ENCODE results near the gene MTOR. TPM values are rescaled to one million over a fixed set of nuclear protein-coding genes. Genes with fewer than 3 reads are reported as not detected.

MTOR gene
- total RNA-seq, 4 donors from 2014 or later = 32.9 to 43.7 (median 39.3) TPM

DNA sequence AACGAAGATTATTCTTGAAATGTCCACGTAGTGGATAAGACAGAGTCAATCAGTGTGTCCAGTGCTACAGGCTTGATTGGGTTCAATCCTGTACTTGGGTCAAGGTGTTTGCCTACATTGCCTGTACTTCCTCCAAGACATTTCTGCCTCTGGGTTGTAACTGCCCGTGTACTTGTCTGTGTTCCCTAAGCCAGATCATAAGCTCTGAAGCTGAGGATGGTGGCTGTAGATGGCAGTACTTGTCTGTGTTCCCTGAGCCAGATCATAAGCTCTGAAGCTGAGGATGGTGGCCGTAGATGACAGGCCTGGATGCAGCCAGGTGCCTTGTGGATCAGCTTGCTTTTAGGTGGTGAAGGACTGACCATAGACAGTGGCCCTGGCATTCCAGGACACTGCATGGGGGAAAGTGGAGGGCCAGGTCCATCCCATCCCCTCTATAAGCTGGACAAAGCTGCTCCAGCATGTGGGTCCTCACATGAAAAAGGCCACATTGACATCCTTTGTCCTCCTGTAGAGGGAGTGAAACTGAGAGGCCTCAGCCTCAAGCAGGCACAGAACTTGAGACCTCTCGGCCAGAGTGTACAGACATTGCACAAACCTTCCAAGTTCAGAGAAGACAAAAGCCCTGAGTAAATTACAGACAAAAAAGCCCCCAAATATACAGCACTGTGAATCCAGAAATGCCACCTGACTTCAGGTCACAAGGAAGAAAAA lies 200.5 kb downstream of the MTOR start:
- peaks cover 28% of the 10 kb centered on the region for H3K36me3 ChIP-seq
- peaks cover 30% of the 10 kb centered on the region for H3K4me1 ChIP-seq
- no peak for DNase-seq (ENCODE audit: low spot score in 2 of 2)
- no peak for TF ChIP-seq EP300 (IDR thresholded peaks at IDR 0.05)
- no peak for TF ChIP-seq POLR2AphosphoS5 (IDR thresholded peaks at IDR 0.05)
- TF ChIP-seq, protein P1, sequence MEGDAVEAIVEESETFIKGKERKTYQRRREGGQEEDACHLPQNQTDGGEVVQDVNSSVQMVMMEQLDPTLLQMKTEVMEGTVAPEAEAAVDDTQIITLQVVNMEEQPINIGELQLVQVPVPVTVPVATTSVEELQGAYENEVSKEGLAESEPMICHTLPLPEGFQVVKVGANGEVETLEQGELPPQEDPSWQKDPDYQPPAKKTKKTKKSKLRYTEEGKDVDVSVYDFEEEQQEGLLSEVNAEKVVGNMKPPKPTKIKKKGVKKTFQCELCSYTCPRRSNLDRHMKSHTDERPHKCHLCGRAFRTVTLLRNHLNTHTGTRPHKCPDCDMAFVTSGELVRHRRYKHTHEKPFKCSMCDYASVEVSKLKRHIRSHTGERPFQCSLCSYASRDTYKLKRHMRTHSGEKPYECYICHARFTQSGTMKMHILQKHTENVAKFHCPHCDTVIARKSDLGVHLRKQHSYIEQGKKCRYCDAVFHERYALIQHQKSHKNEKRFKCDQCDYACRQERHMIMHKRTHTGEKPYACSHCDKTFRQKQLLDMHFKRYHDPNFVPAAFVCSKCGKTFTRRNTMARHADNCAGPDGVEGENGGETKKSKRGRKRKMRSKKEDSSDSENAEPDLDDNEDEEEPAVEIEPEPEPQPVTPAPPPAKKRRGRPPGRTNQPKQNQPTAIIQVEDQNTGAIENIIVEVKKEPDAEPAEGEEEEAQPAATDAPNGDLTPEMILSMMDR (IDR thresholded peaks at IDR 0.05) = no peak
- no peak for TF ChIP-seq POLR2A (IDR thresholded peaks at IDR 0.05)
- H3K27ac ChIP-seq = no peak overlapping the region
- no peaks in the 10 kb centered on the region for H3K9me3 ChIP-seq
- H3K4me3 ChIP-seq = no peak overlapping the region
- H3K27me3 ChIP-seq = no peaks in the 10 kb centered on the region
- WGBS = 63% methylated on average over 5 of the region's 5 CpGs

DNA sequence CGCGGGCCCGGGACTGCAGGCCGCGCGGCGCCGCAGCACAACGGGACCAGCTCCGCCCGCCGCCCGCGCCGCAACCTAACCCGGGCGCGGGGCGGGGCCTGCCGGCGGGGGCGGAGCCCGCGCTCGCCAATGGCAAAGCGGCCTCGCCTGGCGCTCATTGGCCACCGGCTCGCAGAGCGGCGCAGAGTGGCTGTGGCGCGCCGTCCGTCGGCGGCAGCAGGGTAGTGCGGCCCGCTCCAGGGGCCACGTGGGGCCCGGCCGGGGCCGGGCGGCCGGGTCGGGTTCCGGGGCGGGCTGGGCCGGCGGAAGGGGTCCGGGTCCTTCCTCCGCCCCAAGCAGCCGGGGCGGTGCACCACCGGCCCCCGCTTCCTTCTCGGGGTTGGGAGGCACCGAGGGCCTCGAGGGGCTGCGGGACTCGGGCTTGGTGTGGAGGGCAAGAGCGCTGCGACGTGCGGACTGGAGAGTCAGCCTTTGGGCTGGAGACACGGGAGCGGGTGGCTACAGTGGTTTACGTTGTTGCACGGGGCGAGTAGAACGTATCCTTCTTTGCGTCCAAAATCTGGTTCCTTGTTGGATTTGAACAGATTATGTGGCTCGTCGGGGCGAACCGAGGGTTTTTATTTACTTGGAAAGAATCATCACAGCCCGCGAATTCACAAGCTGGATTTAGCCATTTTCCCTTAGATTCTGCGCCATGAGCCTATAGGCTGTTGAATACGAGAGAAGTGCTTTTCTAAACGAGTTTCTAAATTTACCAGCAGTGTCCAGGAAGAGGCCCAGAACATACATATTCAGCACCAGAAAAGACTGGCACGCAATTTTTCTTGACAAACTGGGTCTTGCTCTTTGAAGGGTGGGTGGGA lies 202.2 kb downstream of the MTOR start, which contains the start of gene SRM:
Gene SRM, minus strand, starts transcription at position 51 of the 863 bp plus-strand sequence. CDS start 75 bp downstream, outside the sequence.
- H3K9me3 ChIP-seq = no peaks in the 10 kb centered on the region
- peak within 1 kb of the TSS; percentile 81 for H3K27ac ChIP-seq
- peaks cover 30% of the 10 kb centered on the region for H3K4me1 ChIP-seq
- H3K4me3 ChIP-seq = peak within 1 kb of the TSS; percentile 83
- under 1% methylated on average over 15 of the region's 83 CpGs for WGBS
- DNase-seq (ENCODE audit: low spot score in 2 of 2) = peak in 1 of 2 donors; percentile 87
- TF ChIP-seq POLR2AphosphoS5 (IDR thresholded peaks at IDR 0.05) (peak in 2 of 3 donors; percentile 21 to 43), EP300 (IDR thresholded peaks at IDR 0.05) (no peak), POLR2A (IDR thresholded peaks at IDR 0.05) (peak in 1 of 2 donors; percentile 41)
- TF ChIP-seq, protein P1 (IDR thresholded peaks at IDR 0.05) = peak; percentile 67 to 85
- no peaks in the 10 kb centered on the region for H3K27me3 ChIP-seq
- peaks cover 26% of the 10 kb centered on the region for H3K36me3 ChIP-seq

DNA sequence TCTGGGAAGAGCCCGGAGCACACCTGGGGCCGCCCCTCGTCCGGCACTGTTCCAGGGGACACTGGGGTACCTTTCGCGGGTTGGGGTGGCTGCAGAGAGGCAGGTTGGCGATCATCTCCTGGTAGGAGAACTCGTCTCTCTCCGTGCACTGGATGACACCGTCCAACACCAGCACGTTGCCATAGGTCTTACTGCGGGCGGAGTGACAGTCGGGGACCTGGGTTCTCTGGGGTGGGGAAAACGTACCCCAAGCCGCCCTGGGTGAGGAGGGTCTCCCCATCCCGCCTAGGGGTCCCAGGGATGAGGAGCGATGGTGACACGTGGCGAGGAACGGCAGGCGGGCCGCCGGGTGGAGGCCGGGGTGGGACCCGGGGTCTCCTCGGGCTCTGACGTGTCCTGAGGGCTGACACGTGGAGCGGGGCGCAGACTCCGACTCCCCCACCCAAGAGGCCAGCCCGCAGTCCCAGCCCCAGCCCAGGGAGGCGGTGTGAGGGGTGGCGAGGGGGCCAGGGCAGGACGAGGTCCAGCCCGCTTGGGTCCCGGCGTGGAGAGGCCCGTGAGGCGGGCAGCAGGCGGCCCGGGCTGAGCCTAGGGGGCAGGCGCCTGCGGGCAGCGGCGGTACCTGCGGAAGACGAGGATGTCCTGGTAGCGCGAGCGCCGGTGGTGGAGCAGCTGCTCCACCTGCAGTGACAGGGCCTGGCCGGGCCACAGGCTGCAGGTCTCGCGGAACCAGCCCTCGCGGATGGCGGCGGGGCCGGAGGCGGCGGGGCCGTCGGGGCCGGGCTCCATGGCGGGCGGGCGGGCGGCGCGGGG lies 203.0 kb downstream of the MTOR start:
- WGBS = 8% methylated on average over 2 of the region's 72 CpGs
- peak overlapping the region; percentile 27 for H3K27ac ChIP-seq
- peaks cover 30% of the 10 kb centered on the region for H3K36me3 ChIP-seq

DNA sequence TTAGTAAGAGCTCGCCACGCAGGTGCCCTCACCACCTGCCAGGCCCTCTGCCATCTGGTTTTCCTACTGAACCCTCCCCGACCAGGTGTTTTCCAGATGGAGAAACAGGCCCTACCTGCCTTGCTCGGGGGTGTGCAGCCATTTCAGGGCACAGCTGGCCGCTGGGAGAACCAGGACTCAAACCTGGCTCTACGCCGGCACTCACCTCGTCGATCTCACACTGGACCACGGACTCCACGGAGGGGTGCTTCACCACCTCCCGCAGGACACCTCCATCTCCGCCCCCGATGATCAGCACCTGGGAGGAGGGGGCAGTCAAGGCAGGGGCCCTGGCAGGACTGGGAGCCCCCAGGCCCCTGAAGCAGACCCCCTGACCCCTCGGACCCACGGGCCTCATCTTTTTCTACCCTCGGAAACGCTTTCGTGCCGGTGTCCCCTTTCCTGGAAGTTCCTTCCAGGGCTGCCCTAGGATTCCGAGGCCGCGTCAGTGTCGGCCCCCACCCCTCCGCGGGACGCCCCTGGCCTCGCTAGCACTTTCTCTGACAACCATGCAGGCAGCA lies 203.7 kb downstream of the MTOR start:
- peaks cover 30% of the 10 kb centered on the region for H3K36me3 ChIP-seq
- peak overlapping the region; percentile 83 for H3K4me3 ChIP-seq
- no peaks in the 10 kb centered on the region for H3K27me3 ChIP-seq
- peaks cover 28% of the 10 kb centered on the region for H3K4me1 ChIP-seq
- no peak overlapping the region for H3K27ac ChIP-seq
- DNase-seq (ENCODE audit: low spot score in 2 of 2) = no peak
- no peaks in the 10 kb centered on the region for H3K9me3 ChIP-seq
- TF ChIP-seq POLR2AphosphoS5 (IDR thresholded peaks at IDR 0.05) = no peak
- TF ChIP-seq, protein P1 (IDR thresholded peaks at IDR 0.05) = no peak
- TF ChIP-seq EP300 (IDR thresholded peaks at IDR 0.05) = no peak
- no peak for TF ChIP-seq POLR2A (IDR thresholded peaks at IDR 0.05)
- 36% methylated on average over 24 of the region's 28 CpGs for WGBS

More for the DNA sequence above, 203.0 kb downstream of the MTOR start:
- TF ChIP-seq EP300 (IDR thresholded peaks at IDR 0.05) (no peak), POLR2A (IDR thresholded peaks at IDR 0.05) (no peak), POLR2AphosphoS5 (IDR thresholded peaks at IDR 0.05) (no peak)
- TF ChIP-seq, protein P1 (IDR thresholded peaks at IDR 0.05) = no peak
- peaks cover 30% of the 10 kb centered on the region for H3K4me1 ChIP-seq
- peak overlapping the region; percentile 83 for H3K4me3 ChIP-seq
- no peak for DNase-seq (ENCODE audit: low spot score in 2 of 2)
- H3K9me3 ChIP-seq = no peaks in the 10 kb centered on the region
- H3K27me3 ChIP-seq = no peaks in the 10 kb centered on the region

Data from suprapubic skin (tissue), 4 donors.